GM18505 (cell line): ENCODE results near the gene RPTOR.

ENCODE experiments used
- ATAC-seq: cut with Tn5 transposase; IDR thresholded peaks from one replicate; pipeline ENCODE4 v1.9.1; 2021; ENCODE audit not compliant: unreplicated experiment
- POLR2A ChIP-seq: IDR thresholded peaks from 4 replicates; pipeline ENCODE4 v1.6.1; 2011; ENCODE audit warnings: borderline replicate concordance; ENCODE audit not compliant: insufficient read depth, insufficient read length; ENCODE audit errors: extremely low read depth

The RPTOR gene

DNA sequence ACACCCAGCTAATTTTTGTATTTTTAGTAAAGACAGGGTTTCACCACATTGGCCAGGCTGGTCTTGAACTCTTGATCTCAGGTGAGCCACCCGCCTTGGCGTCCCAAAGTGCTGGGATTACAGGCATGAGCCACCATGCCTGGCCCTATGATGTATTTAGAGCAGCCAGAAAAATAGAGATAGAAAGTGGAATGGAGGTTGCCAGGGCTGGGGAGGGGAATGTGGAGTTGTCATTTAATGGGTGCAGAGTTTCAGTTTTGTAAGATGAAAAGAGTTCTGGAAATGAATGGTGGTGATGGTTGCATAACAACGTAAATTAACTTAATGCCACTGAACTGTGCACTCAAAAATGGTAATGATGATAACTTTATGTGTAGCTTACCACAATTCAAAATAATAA, 36.7 kb upstream of the RPTOR start:
- no peak for ATAC-seq
- no peak for TF ChIP-seq POLR2A

DNA sequence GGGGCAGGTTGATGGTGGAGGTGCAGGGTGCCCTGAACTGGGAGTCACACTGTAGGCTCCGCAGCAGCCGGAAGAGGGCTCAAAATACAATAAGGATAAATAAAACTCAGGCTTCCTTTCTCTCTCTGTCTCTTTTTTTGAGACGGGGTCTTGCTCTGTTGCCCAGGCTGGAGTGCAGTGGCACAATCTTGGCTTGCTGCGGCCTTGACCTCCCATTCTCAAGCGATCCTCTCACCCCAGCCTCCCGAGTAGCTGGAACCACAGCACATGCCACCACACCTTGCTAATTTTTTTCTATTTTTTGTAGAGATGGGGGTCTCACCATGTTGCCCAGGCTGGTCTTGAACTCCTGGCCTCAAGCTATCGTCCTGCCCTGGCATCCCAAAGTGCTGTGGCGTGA, 35.3 kb upstream of the RPTOR start:
- no peak for TF ChIP-seq POLR2A
- no peak for ATAC-seq

DNA sequence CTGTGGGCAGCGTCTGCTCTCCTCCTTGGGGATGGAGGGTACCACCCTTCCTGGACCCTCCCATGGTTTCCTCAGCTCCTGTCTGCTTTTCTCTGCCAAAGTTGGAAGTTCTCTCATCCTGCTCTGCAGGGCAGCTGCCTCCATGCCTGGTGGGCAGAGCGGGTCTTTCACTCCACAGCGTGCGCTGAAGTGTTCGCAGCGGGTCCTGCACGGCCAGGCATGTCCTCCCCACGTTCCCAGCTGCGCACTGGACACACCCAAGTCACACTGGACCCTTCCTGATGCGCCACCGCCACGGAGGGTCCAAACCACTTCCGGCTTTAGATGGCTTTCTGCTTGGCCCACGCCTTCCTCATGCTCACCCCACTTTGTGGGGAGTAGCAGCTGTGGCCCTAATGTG, 34.5 kb upstream of the RPTOR start:
- no peak for TF ChIP-seq POLR2A
- ATAC-seq: no peak

DNA sequence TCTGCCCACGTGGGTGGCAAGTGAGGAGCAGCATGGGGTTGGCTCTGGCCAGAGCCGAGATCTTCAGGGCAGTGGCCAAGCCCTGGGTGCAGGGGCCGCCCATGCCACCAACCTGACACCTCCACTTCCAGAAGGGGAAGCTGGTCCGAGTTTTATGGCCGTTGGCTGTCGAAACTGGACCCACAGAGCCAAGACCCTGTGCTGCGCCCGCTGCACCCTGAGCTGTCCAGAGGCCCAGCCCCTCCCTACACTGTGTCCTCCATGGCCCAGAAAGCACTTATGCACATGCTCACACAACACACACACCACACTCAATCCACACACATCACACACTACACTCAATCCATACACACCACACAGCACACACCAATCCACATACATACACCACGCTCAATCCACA, 33.9 kb upstream of the RPTOR start:
- TF ChIP-seq POLR2A: no peak
- no peak for ATAC-seq

DNA sequence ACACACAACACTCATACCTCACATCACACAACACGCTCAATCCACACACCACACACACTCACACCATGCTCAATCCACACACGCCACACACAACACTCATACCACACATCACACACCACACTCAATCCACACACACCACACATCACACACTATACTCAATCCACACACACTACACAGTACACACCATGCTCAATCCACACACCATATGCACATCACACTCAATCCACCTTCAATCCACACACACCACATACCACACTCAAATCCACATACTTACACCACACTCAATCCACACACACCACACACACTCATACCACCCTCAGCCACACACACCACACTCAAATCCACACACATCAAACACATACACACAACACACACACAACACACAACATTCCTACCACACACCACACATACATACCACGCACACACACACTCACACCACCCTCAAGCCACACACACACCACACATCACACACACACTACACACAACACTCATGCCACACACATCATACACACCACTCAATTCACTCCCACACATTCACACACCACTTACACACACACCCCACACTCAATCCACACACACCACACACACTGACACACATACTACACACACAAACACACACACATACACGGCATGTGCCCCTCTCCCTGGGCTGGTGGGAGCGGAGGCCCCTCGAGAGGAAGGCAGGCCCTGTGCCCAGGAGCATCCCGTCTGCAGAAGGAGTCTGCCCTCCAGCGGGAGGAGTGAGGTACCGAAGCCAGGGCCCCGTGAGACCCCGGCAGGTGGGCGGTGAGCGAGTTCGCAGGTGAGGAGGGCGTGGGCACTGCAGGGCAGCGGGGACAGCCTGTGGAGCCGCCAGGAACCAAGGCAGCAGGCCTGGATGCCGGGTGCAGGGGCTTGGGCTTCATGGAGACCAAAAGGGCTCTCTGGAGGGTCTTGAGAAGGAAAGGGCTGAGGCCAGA, 33.1 kb upstream of the RPTOR start:
- no peak for ATAC-seq
- no peak for TF ChIP-seq POLR2A

DNA sequence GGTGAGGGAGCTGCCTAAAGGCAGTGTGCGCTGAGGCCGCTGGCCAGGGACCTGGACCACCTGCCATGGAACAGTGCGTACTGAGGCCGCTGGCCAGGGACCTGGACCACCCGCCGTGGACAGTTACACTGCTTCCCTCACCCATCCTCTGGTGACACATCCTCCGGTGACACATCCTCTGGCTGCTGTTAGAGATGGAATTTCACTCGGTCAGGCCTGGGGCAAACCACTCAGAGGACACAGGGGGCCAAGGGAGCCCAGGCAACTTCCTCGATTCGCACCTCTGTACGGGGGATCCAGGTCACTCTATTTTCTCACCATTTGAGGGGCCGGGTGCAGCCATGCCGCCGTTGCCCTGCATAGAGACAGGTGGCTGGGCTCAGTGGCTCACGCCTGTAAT, 32.4 kb upstream of the RPTOR start:
- TF ChIP-seq POLR2A: no peak
- ATAC-seq: no peak

DNA sequence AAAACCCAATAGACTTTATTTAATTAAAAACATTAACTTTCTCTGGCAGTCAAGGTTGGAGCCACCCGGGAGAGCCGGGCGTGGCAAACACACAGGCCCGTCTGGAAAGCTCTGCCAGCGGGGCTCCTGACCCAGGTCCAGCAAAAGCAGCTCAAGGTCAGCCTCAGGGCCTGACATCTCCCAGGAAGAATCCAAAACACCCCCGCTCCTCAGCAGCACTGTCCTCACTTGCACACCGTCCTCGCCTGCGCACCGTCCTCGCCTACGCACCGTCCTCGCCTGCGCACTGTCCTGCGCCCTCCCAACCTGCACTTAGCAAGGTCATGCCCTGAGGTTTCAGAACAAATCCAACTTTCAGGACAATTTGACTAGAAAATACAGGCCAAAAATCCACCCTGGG, 31.4 kb upstream of the RPTOR start:
- ATAC-seq: no peak
- TF ChIP-seq POLR2A: no peak

DNA sequence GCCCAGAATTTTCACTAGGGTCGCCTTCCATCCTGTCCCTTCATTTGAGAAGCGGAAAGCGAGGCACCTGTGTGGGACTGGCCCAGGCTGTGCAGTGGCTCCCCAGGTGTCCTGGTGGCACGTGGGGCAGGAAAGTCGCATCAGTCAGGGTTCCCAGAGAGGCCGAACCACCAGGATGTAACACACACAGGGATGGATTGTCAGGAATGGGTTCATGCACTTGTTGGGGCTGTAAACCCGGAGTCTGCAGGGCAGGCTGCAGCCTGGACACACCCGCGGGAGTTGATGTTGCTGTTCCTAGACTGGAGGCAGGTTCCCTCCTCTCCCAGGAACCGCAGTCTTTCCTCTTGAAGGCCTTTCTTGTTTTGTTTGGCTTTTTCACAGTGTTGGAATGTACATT, 30.7 kb upstream of the RPTOR start:
- TF ChIP-seq POLR2A: no peak
- no peak for ATAC-seq

DNA sequence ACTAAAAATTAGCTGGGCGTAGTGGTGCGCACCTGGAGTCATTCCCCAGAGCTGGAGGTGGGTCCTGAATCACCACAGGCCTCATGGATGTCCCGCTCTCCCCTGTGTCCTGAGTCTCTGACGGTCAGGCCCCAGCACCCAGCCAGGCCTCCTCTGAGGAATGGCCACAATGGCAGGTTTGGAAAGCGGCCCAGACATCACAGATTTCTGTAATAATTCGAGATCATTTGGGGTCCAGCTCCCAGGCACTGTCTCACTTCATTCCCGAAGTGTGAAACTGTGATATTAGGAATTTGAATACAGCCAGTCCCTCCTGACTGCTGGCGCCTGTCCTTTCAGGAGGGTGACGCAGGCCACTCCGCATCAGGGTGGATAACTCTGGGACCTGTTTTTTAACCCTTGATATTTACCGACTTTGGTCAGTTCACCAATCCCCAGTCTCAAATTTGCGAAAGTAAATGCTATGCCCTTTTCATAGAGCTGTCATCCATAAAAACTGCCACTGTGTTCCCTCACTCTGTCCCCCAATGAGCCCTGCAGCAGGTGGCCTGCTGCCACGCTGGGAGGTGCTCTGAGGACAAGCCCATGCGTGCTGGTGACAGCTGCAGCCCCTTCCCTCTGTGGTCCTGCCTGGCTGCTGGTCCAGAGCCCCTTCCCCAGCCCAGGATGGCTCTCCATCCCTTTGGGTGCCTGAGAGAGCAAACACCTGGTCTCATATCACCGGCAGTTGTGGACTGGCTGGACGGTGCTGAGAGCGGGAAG, 28.3 kb upstream of the RPTOR start:
- TF ChIP-seq POLR2A: no peak
- ATAC-seq: no peak

DNA sequence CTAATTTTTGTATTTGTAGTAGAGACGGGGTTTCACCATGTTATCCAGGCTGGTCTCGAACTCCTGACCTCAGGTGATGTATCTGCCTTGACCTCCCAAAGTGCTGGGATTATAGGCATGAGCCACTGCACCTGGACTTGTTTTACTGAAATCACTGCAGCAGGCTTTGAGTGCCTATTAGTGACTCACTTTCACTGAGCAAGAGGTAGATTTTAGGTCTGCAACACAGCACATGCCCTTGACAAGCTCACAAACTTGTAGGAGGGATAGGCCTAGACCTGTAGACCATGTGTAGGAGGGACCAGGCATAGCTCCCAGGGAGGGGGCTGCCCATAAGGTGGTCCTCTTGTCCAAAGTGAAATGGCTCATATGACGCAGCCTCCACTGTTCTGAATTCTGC, 27.0 kb upstream of the RPTOR start:
- no peak for TF ChIP-seq POLR2A
- no peak for ATAC-seq

DNA sequence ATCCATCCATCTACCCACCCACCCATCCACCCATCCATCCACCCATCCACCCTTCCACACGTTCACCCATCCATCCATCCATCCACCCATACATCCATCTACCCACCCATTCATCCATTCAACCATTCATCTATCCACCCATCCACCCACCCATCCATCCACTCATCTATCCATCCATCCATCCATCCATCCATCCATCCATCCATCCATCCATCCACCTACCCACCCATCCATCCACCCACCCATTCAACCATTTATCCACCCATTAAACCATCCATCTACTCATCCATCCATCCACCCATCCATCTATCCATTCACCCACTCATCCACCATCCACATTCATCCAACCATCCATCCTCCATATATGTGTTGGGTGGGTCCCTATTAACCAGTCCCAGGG, 26.2 kb upstream of the RPTOR start:
- TF ChIP-seq POLR2A: no peak
- ATAC-seq: no peak

DNA sequence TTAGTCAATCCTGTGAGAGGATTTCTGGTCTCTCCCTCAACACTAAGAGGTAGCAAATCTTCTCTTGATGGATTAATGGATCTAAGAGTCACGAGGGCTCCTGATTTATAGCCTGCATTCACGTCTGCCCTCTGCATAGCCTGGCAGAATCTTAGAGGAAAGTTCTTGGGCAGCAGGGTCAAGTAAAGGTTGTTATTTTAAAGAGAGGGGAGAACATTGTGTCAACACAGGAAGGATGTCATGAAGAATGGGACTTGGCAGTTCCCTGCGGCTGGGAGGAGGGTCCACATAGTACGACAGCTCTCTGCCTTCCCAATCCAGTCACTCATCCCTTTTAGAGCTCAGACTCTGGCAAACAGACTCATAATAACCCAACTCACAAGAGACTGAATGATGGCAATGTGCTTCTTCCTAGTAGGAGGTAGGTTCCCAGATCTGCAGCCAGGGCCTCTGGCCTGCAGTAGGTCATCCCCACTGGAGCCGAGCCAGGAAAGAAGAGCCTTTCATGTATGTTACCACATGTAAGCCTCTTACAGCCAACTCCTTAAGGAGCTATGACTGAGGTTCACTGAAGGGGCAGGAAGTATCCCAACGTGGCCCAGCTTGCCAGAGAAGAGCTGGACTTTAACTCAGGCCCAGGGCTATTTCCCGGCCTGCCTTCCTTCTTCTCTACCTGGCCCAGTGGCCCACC, 25.4 kb upstream of the RPTOR start:
- no peak for TF ChIP-seq POLR2A
- ATAC-seq: no peak

DNA sequence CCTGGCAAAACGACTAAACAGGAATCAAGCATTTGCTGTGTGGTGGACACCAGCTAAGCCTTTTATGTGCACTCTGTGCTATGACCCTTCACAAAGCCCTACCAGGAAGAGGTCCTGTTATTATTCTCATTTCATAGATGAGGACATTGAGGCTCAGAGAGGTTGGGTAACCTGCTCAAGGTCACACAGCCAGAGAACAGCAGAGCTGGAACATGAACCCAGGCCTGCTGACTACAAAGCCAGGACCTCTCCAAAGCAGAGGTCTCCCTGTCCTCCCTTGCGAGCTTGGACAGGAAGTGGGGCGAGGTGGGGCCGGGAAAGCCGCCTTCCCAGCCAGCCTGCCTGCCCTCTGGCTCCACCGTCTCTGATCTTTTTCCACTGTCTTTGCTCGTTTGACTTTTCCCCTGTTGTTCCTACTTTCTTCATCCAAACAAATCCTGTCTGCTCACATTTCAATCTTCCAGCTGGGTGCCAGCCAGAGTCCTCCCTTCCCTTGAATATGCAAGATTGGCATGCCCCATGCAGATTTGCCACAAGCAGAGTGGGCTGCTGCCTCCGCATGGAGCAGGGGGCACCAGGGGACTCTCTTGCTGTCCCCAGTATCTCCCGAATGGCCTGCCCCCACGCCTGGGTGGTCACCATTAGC, 23.7 kb upstream of the RPTOR start:
- ATAC-seq: no peak
- TF ChIP-seq POLR2A: no peak
